Stimulated activated CD8-positive, alpha-beta memory T cell treated with anti-CD3 and anti-CD28 coated beads, Interleukin-4, amount 100 ng/mL, for 1 hour (primary cell): Measurements from ENCODE around the gene TSPAN11.
"Not testable (repeated sequence)": the region's sequence is repeated elsewhere in the genome, so short reads cannot be mapped to it uniquely, and the experiment has no call there.

Source experiments
- DNase-seq, 2 donors: peaks; one replicate each; pipeline ENCODE4 v3.0.0-alpha.2; 2020; ENCODE audit warnings: low read depth in 2 of 2, low spot score in 1 of 2

TSPAN11 gene

GRCh38 chr12:31017535-31017934 is 91.0 kb downstream of the TSPAN11 start:
- DNase-seq, result no peak

GRCh38 chr12:31018106-31018789 is 91.7 kb downstream of the TSPAN11 start:
- DNase-seq, result no peak

- DNase-seq, result no peak
These were observed 92.4 kb downstream of the TSPAN11 start for GRCh38 chr12:31018790-31019505.

- no peak for DNase-seq
These were observed 93.0 kb downstream of the TSPAN11 start for GRCh38 chr12:31019561-31019960.

- DNase-seq, result no peak
These were observed 93.4 kb downstream of the TSPAN11 start for GRCh38 chr12:31019976-31020375.

GRCh38 chr12:31020385-31021166 is 94.0 kb downstream of the TSPAN11 start:
- DNase-seq, result no peak

GRCh38 chr12:31021181-31021580 is 94.6 kb downstream of the TSPAN11 start:
- no peak for DNase-seq

GRCh38 chr12:31021809-31022494 is 95.4 kb downstream of the TSPAN11 start:
- DNase-seq, result no peak

GRCh38 chr12:31023271-31023724 is 96.8 kb downstream of the TSPAN11 start:
- no peak for DNase-seq

- DNase-seq, result no peak
These were observed 99.7 kb downstream of the TSPAN11 start for GRCh38 chr12:31026202-31026601.

- not testable (repeated sequence) for DNase-seq
These were observed 100.5 kb downstream of the TSPAN11 start for GRCh38 chr12:31027006-31027405.

- DNase-seq, result no peak
These were observed 102.9 kb downstream of the TSPAN11 start for GRCh38 chr12:31029468-31029867.

GRCh38 chr12:31029916-31030562 is 103.5 kb downstream of the TSPAN11 start:
- no peak for DNase-seq

- no peak for DNase-seq
These were observed 105.4 kb downstream of the TSPAN11 start for GRCh38 chr12:31031951-31032335.

- DNase-seq, result no peak
These were observed 106.6 kb downstream of the TSPAN11 start for GRCh38 chr12:31033146-31033545.

- DNase-seq, result no peak
These were observed 107.1 kb downstream of the TSPAN11 start for GRCh38 chr12:31033681-31034080.

- DNase-seq, result no peak
These were observed 107.8 kb downstream of the TSPAN11 start for GRCh38 chr12:31034372-31034771.

- DNase-seq, result no peak
These were observed 108.7 kb downstream of the TSPAN11 start for GRCh38 chr12:31035226-31035625.

GRCh38 chr12:31035967-31036665 is 109.6 kb downstream of the TSPAN11 start:
- DNase-seq, result no peak

GRCh38 chr12:31037028-31037427 is 110.5 kb downstream of the TSPAN11 start:
- DNase-seq, result no peak
